ENCODE data around the gene NLK. TPM values are rescaled to one million over a fixed set of nuclear protein-coding genes. Genes with fewer than 3 reads are reported as not detected.

NLK gene
- total RNA-seq, 1 experiment from 2014 or later: 40.3 TPM

DNA sequence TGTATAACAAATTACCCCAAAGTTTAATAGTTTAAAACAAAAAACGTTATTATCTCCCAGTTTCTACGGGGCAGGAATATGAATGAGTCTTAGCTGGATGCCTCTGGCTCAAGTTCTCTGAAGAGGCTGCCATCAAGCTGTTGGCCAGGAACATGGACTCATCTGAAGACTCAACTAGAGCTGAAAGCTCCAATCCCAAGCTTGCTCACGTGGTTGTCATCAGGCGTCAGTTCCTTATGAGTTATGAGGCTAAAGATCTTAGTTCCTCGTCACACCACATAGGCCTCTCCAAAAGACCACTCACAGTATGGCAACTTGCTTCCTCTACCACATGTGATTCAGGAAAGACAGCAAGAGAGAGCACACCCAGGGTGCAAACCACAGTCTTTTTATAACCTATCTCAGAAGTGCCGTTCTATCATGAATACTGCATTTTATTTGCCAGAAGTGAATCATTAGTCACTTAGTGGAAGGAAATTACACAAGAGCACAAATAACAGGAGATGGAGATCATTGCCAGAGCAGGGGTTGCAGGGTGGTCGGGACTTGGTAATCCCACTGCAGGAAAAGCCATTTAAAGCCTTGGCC lies 48.7 kb upstream of the NLK start (continued):
- TF ChIP-seq HMGA2 (CRISPR knock-in tag; IDR thresholded peaks at IDR 0.05) (no peak), ETV6 (CRISPR knock-in tag; IDR thresholded peaks at IDR 0.05) (no peak), ZNF396 (CRISPR knock-in tag; IDR thresholded peaks at IDR 0.05; ENCODE audit: borderline replicate concordance) (no peak), ZNF263 (CRISPR knock-in tag; IDR thresholded peaks at IDR 0.05; ENCODE audit: low read depth) (no peak), E2F1 (CRISPR knock-in tag; IDR thresholded peaks at IDR 0.05) (no peak)
- TF ChIP-seq, protein P1, sequence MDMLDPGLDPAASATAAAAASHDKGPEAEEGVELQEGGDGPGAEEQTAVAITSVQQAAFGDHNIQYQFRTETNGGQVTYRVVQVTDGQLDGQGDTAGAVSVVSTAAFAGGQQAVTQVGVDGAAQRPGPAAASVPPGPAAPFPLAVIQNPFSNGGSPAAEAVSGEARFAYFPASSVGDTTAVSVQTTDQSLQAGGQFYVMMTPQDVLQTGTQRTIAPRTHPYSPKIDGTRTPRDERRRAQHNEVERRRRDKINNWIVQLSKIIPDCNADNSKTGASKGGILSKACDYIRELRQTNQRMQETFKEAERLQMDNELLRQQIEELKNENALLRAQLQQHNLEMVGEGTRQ (CRISPR knock-in tag; IDR thresholded peaks at IDR 0.05): no peak

- POLR2A ChIA-PET: no interaction called here
- H3K27ac Mint-ChIP-seq: no peak overlapping the region
- CTCF ChIA-PET: no interaction called here
- peaks cover 6% of the 10 kb centered on the region for H3K4me1 Mint-ChIP-seq
- peaks cover 15% of the 10 kb centered on the region for H3K27me3 Mint-ChIP-seq (ENCODE audit: low read depth)
- H3K4me3 Mint-ChIP-seq: no peak overlapping the region
- H3K36me3 Mint-ChIP-seq: no peaks in the 10 kb centered on the region
- ATAC-seq (no peak), DNase-seq (ENCODE audit: low spot score) (no peak)
- H3K9me3 Mint-ChIP-seq: no peaks in the 10 kb centered on the region
- TF ChIP-seq NR2C2 (CRISPR knock-in tag; IDR thresholded peaks at IDR 0.05) (no peak), NFE2L1 (CRISPR knock-in tag; IDR thresholded peaks at IDR 0.05) (no peak), ZNF416 (CRISPR knock-in tag; IDR thresholded peaks at IDR 0.05) (no peak), ZNF281 (CRISPR knock-in tag; IDR thresholded peaks at IDR 0.05) (no peak), NFYB (CRISPR knock-in tag; conservative IDR thresholded peaks at IDR 0.05; ENCODE audit: low read depth) (no peak), MYBL2 (CRISPR knock-in tag; IDR thresholded peaks at IDR 0.05) (no peak), SOX15 (CRISPR knock-in tag; IDR thresholded peaks at IDR 0.05) (no peak), ZNF671 (CRISPR knock-in tag; IDR thresholded peaks at IDR 0.05) (no peak), ZNF138 (CRISPR knock-in tag; conservative IDR thresholded peaks at IDR 0.05) (no peak), ZNF317 (CRISPR knock-in tag; IDR thresholded peaks at IDR 0.05; ENCODE audit: borderline replicate concordance, low read depth) (no peak), IRF1 (CRISPR knock-in tag; IDR thresholded peaks at IDR 0.05) (no peak), ATF1 (CRISPR knock-in tag; IDR thresholded peaks at IDR 0.05) (no peak), ZNF423 (CRISPR knock-in tag; IDR thresholded peaks at IDR 0.05) (no peak)
- TF ChIP-seq, protein P2, sequence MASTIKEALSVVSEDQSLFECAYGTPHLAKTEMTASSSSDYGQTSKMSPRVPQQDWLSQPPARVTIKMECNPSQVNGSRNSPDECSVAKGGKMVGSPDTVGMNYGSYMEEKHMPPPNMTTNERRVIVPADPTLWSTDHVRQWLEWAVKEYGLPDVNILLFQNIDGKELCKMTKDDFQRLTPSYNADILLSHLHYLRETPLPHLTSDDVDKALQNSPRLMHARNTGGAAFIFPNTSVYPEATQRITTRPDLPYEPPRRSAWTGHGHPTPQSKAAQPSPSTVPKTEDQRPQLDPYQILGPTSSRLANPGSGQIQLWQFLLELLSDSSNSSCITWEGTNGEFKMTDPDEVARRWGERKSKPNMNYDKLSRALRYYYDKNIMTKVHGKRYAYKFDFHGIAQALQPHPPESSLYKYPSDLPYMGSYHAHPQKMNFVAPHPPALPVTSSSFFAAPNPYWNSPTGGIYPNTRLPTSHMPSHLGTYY (CRISPR knock-in tag; IDR thresholded peaks at IDR 0.05): no peak
- TF ChIP-seq, protein P3, sequence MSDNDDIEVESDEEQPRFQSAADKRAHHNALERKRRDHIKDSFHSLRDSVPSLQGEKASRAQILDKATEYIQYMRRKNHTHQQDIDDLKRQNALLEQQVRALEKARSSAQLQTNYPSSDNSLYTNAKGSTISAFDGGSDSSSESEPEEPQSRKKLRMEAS (CRISPR knock-in tag; IDR thresholded peaks at IDR 0.05): no peak
- TF ChIP-seq, protein P4, sequence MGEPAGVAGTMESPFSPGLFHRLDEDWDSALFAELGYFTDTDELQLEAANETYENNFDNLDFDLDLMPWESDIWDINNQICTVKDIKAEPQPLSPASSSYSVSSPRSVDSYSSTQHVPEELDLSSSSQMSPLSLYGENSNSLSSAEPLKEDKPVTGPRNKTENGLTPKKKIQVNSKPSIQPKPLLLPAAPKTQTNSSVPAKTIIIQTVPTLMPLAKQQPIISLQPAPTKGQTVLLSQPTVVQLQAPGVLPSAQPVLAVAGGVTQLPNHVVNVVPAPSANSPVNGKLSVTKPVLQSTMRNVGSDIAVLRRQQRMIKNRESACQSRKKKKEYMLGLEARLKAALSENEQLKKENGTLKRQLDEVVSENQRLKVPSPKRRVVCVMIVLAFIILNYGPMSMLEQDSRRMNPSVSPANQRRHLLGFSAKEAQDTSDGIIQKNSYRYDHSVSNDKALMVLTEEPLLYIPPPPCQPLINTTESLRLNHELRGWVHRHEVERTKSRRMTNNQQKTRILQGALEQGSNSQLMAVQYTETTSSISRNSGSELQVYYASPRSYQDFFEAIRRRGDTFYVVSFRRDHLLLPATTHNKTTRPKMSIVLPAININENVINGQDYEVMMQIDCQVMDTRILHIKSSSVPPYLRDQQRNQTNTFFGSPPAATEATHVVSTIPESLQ (CRISPR knock-in tag; IDR thresholded peaks at IDR 0.05): no peak
- TF ChIP-seq, protein P5, sequence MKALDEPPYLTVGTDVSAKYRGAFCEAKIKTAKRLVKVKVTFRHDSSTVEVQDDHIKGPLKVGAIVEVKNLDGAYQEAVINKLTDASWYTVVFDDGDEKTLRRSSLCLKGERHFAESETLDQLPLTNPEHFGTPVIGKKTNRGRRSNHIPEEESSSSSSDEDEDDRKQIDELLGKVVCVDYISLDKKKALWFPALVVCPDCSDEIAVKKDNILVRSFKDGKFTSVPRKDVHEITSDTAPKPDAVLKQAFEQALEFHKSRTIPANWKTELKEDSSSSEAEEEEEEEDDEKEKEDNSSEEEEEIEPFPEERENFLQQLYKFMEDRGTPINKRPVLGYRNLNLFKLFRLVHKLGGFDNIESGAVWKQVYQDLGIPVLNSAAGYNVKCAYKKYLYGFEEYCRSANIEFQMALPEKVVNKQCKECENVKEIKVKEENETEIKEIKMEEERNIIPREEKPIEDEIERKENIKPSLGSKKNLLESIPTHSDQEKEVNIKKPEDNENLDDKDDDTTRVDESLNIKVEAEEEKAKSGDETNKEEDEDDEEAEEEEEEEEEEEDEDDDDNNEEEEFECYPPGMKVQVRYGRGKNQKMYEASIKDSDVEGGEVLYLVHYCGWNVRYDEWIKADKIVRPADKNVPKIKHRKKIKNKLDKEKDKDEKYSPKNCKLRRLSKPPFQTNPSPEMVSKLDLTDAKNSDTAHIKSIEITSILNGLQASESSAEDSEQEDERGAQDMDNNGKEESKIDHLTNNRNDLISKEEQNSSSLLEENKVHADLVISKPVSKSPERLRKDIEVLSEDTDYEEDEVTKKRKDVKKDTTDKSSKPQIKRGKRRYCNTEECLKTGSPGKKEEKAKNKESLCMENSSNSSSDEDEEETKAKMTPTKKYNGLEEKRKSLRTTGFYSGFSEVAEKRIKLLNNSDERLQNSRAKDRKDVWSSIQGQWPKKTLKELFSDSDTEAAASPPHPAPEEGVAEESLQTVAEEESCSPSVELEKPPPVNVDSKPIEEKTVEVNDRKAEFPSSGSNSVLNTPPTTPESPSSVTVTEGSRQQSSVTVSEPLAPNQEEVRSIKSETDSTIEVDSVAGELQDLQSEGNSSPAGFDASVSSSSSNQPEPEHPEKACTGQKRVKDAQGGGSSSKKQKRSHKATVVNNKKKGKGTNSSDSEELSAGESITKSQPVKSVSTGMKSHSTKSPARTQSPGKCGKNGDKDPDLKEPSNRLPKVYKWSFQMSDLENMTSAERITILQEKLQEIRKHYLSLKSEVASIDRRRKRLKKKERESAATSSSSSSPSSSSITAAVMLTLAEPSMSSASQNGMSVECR (CRISPR knock-in tag; IDR thresholded peaks at IDR 0.05; ENCODE audit: borderline replicate concordance): no peak
Observed at GRCh38 chr17:27994586-27994985, 47.9 kb upstream of the NLK start.
